Endodermal cell (in vitro differentiated cells): Measurements from ENCODE around the gene ZNF407. TPM values are rescaled to one million over a fixed set of nuclear protein-coding genes. Genes with fewer than 3 reads are reported as not detected.

Experiments used
- DNase-seq: peaks from one replicate; pipeline ENCODE4 v3.0.0-alpha.2; 2017
- H3K27ac ChIP-seq: 2 replicates; pipeline ENCODE4 v1.5.1; 2013; ENCODE audit warnings: mild to moderate bottlenecking, low read depth, low read length, moderate library complexity
- H3K27me3 ChIP-seq: 2 replicates; pipeline ENCODE4 v1.6.1; 2013; ENCODE audit warnings: mild to moderate bottlenecking, low read length, moderate library complexity; ENCODE audit not compliant: insufficient read depth, control insufficient read depth, poor library complexity, severe bottlenecking
- H3K36me3 ChIP-seq: 2 replicates; pipeline ENCODE4 v1.7.0; 2013; ENCODE audit warnings: mild to moderate bottlenecking, low read length, moderate library complexity; ENCODE audit not compliant: control insufficient read depth, insufficient read depth
- H3K4me1 ChIP-seq: one replicate; pipeline ENCODE4 v1.7.0; 2013; ENCODE audit warnings: low read length; ENCODE audit not compliant: control insufficient read depth, insufficient read depth
- H3K4me3 ChIP-seq: 2 replicates; pipeline ENCODE4 v1.5.1; 2013; ENCODE audit warnings: mild to moderate bottlenecking, low read length, moderate library complexity
- H3K9ac ChIP-seq: 2 replicates; pipeline ENCODE4 v1.6.1; 2013; ENCODE audit warnings: mild to moderate bottlenecking, low read length, moderate library complexity; ENCODE audit not compliant: poor library complexity, severe bottlenecking; ENCODE audit errors: extremely low read depth
- H3K9me3 ChIP-seq: 2 replicates; pipeline ENCODE4 v1.6.1; 2013; ENCODE audit warnings: mild to moderate bottlenecking, low read length, moderate library complexity; ENCODE audit not compliant: control insufficient read depth
- H3K27ac Mint-ChIP-seq: 2 replicates; pipeline ENCODE4 v1.8.0; 2020; ENCODE audit warnings: mixed read lengths
- H3K27me3 Mint-ChIP-seq: 2 replicates; pipeline ENCODE4 v1.8.0; 2021; ENCODE audit warnings: mild to moderate bottlenecking, mixed read lengths; ENCODE audit not compliant: insufficient read depth
- H3K36me3 Mint-ChIP-seq: 2 replicates; pipeline ENCODE4 v1.8.0; 2020; ENCODE audit warnings: low read depth, mixed read lengths
- H3K4me1 Mint-ChIP-seq: 2 replicates; pipeline ENCODE4 v1.8.0; 2020; ENCODE audit warnings: mixed read lengths
- H3K4me3 Mint-ChIP-seq: 2 replicates; pipeline ENCODE4 v1.8.0; 2020; ENCODE audit warnings: mild to moderate bottlenecking, moderate library complexity, mixed read lengths
- H3K9me3 Mint-ChIP-seq: 2 replicates; pipeline ENCODE4 v1.8.0; 2020; ENCODE audit warnings: mild to moderate bottlenecking, mixed read lengths
- CTCF ChIP-seq: fragments of 200-600 bp; sonication (generic); conservative IDR thresholded peaks from 2 replicates; pipeline ENCODE4 v1.5.0; 2021; ENCODE audit warnings: antibody characterized with exemption, mild to moderate bottlenecking
- WGBS, 2 experiments: methylation state at CpG; one replicate each; pipeline versions ENCODE4 v1.1.5 to v1.1.7; 2013; ENCODE audit warnings: missing lambda C conversion rate in 2 of 2, mixed read lengths in 1 of 2; ENCODE audit not compliant: insufficient coverage in 1 of 2, insufficient read length in 1 of 2; 5-methylcytosine and 5-hydroxymethylcytosine counted together
- total RNA-seq, 2 donors: library from RNA; stranded (reverse); fragmentation: NEBNext Ultra II Directional in 1 of 2; extraction: Animal tissue kit (Norgen Biotek cat#: 25700) in 1 of 2; gene quantifications; 2 replicates in 1 of 2; 3 replicates in 1 of 2; pipeline ENCODE4 v1.2.1, GENCODE V29; 2021

The ZNF407 gene
- total RNA-seq, 2 donors from 2014 or later, result 7.6 to 13.1 TPM

- Mint-ChIP-seq H3K27ac (no peak overlapping the region), H3K4me3 (no peak overlapping the region), H3K36me3 (peaks cover 23% of the 10 kb centered on the region), H3K4me1 (peaks cover under 1% of the 10 kb centered on the region), H3K9me3 (no peaks in the 10 kb centered on the region), H3K27me3 (no peaks in the 10 kb centered on the region)
- no peak overlapping the region for H3K4me3 ChIP-seq
- H3K9me3 ChIP-seq, result no peaks in the 10 kb centered on the region
- TF ChIP-seq CTCF, result no peak
- peaks cover 19% of the 10 kb centered on the region for H3K36me3 ChIP-seq
- H3K27me3 ChIP-seq, result no peaks in the 10 kb centered on the region
- no peak for DNase-seq
- H3K9ac ChIP-seq, result no peak overlapping the region
- 92 to 95% methylated on average over 13 of the region's 13 CpGs for WGBS, 2 experiments
- H3K4me1 ChIP-seq, result no peaks in the 10 kb centered on the region
- no peak overlapping the region for H3K27ac ChIP-seq
Measured at GRCh38 chr18:74633652-74634352, 36.1 kb downstream of the ZNF407 start.

GRCh38 chr18:74635224-74635975 is 37.7 kb downstream of the ZNF407 start:
- no peak for TF ChIP-seq CTCF
- no peaks in the 10 kb centered on the region for H3K9me3 Mint-ChIP-seq
- Histone ChIP-seq H3K9me3 (no peaks in the 10 kb centered on the region), H3K27me3 (no peaks in the 10 kb centered on the region), H3K27ac (no peak overlapping the region), H3K4me3 (no peak overlapping the region), H3K36me3 (peaks cover 19% of the 10 kb centered on the region), H3K4me1 (no peaks in the 10 kb centered on the region), H3K9ac (no peak overlapping the region)
- H3K36me3 Mint-ChIP-seq, result peaks cover 23% of the 10 kb centered on the region
- 95 to 96% methylated on average over 12 to 15 of the region's 15 CpGs for WGBS, 2 experiments
- H3K4me3 Mint-ChIP-seq, result no peak overlapping the region
- H3K4me1 Mint-ChIP-seq, result peaks cover 4% of the 10 kb centered on the region
- H3K27ac Mint-ChIP-seq, result no peak overlapping the region
- H3K27me3 Mint-ChIP-seq, result no peaks in the 10 kb centered on the region
- no peak for DNase-seq

GRCh38 chr18:74637070-74637469 is 39.4 kb downstream of the ZNF407 start:
- no peak for DNase-seq
- no peak overlapping the region for H3K4me3 ChIP-seq
- TF ChIP-seq CTCF, result no peak
- no peak overlapping the region for H3K27ac ChIP-seq
- H3K27me3 ChIP-seq, result no peaks in the 10 kb centered on the region
- H3K9ac ChIP-seq, result no peak overlapping the region
- 94 to 100% methylated on average over 1 of the region's 1 CpG for WGBS, 2 experiments
- Mint-ChIP-seq H3K4me1 (peaks cover 4% of the 10 kb centered on the region), H3K36me3 (peaks cover 15% of the 10 kb centered on the region), H3K9me3 (no peaks in the 10 kb centered on the region), H3K27ac (no peak overlapping the region), H3K27me3 (no peaks in the 10 kb centered on the region), H3K4me3 (no peak overlapping the region)
- H3K4me1 ChIP-seq, result no peaks in the 10 kb centered on the region
- peaks cover 19% of the 10 kb centered on the region for H3K36me3 ChIP-seq
- no peaks in the 10 kb centered on the region for H3K9me3 ChIP-seq
